ENCODE results near the gene SPARC.
"Not testable (repeated sequence)": the region's sequence is repeated elsewhere in the genome, so short reads cannot be mapped to it uniquely, and the experiment has no call there.

SPARC gene

GRCh38 chr5:151695464-151695863, 8.7 kb upstream of the SPARC start:
- DNase-seq (ENCODE audit: low read depth) = no peak
- no peak for TF ChIP-seq CTCF (IDR thresholded peaks at IDR 0.05; ENCODE audit: insufficient read depth, low read depth, low read length, missing control alignments)
- no peak overlapping the region for H3K4me3 ChIP-seq (ENCODE audit: low read depth, low read length)

DNA sequence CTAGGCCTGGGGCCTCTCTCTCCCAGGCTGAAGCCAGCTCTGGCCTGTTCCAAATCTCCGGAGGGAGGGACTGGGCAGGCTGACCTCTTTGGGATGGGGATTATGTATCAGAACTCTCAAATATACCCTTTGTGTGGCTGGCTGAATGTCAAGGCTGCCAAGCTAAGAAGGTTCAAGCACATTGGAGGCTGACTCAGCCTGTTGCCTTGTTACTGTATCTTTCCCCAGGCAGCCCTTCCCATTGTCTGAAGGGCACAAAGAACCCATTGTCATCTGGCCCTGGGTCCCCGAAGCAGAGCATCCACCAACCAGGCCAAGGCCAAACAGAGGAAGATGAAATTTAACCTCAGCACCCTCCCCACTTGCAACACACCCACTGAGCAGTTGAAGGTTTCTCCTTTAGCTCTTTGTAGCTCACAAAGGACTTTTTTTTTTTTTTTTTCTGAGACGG, 7.3 kb upstream of the SPARC start:
- no peak for TF ChIP-seq CTCF (IDR thresholded peaks at IDR 0.05; ENCODE audit: insufficient read depth, low read depth, low read length, missing control alignments)
- DNase-seq (ENCODE audit: low read depth) = no peak

GRCh38 chr5:151692312-151692711, 5.6 kb upstream of the SPARC start:
- no peak for DNase-seq (ENCODE audit: low read depth)
- H3K4me3 ChIP-seq (ENCODE audit: low read depth, low read length) = no peak overlapping the region
- no peak for TF ChIP-seq CTCF (IDR thresholded peaks at IDR 0.05; ENCODE audit: insufficient read depth, low read depth, low read length, missing control alignments)

More for the DNA sequence above, 7.3 kb upstream of the SPARC start:
- no peak overlapping the region for H3K4me3 ChIP-seq (ENCODE audit: low read depth, low read length)

DNA sequence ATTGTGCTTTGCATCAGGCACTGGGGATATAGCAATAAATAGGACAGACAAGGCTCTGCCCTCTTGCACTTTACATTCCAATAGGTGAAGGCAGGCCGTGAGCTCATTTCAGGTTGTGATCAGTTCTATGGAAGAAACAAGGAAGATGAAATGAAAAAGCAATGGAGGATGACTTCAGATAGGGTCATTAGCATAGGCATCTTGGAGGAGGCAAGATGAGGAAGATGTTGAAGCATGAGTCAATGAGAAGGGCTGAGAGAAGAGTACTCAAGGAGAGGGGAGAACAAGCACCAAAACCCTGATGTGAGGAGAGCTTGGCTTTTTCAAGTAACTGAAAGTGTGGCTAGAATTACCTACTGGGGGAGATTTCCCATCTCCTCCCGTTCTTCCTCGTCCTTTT, 5.0 kb upstream of the SPARC start:
- DNase-seq (ENCODE audit: low read depth) = no peak
- no peak overlapping the region for H3K4me3 ChIP-seq (ENCODE audit: low read depth, low read length)
- TF ChIP-seq CTCF (IDR thresholded peaks at IDR 0.05; ENCODE audit: insufficient read depth, low read depth, low read length, missing control alignments) = no peak

- H3K4me3 ChIP-seq (ENCODE audit: low read depth, low read length); DNase-seq (ENCODE audit: low read depth): not testable (repeated sequence)
Measured at GRCh38 chr5:151689591-151689990, 2.9 kb upstream of the SPARC start.

GRCh38 chr5:151688436-151688835, 1.7 kb upstream of the SPARC start:
- no peak for DNase-seq (ENCODE audit: low read depth)
- no peak for TF ChIP-seq CTCF (IDR thresholded peaks at IDR 0.05; ENCODE audit: insufficient read depth, low read depth, low read length, missing control alignments)
- H3K4me3 ChIP-seq (ENCODE audit: low read depth, low read length) = no peak overlapping the region

DNA sequence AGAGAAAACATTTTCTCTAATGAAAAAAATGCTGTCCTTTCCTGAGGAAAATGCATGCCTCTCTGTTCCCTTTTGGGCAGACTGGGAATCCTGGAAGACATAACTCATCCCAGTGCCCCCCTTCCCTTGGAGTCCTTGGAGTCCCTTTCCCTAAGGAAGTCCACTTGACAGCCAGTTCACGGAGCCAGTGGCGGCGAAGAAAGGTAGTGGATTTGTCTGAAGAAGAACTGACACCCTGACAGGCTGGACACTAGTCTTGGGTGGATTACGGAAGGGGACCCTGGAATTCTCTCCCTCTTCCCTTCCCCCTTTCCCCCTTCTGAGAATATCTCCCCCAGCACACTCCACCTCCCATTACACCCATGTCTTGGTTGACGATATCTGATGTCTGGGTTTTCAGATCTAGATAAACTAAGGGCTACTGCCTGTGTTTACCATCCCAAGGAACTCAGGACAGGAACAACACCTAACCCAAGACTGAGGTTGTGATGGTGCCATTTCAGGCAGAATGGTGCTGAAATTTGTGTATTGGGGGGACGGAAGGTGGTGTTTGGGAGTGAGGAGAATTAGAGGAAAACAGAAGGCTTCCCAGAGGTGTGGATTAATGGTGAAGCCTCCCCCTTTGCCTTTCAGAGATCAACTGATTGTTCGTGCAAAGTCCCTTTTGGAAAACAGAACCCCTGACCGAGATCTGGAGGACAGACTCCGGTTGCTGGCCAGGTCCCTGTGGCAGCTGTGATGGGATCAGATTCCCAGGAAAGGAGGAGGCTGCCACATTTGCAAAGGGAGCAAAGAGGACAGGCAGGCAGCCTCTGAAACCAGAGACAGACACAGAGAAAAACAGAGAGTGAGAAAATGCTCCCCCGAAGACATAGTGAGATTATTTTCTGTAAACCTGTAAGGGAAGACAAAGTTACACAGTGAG, 704 bp downstream of the SPARC start:
- DNase-seq (ENCODE audit: low read depth) = no peak
- peak overlapping the region; percentile 86 for H3K4me3 ChIP-seq (ENCODE audit: low read depth, low read length)
- no peak for TF ChIP-seq CTCF (IDR thresholded peaks at IDR 0.05; ENCODE audit: insufficient read depth, low read depth, low read length, missing control alignments)
